Measurements from ENCODE around the gene PRELP. TPM values are rescaled to one million over a fixed set of nuclear protein-coding genes. Genes with fewer than 3 reads are reported as not detected.

PRELP gene
- total and polyA plus RNA-seq, 9 of the 15 experiments (the other 6 are each of a cell fraction or from before 2014, with no cell fraction given), result 0.04 TPM; not detected in 8

GRCh38 chr1:203454986-203455471 lies 20.6 kb upstream of the PRELP start (continued):
- TF ChIP-seq ZBTB49 (CRISPR knock-in tag; IDR thresholded peaks at IDR 0.05; ENCODE audit: borderline replicate concordance), result no peak
- TF ChIP-seq ZC3H4 (CRISPR knock-in tag; IDR thresholded peaks at IDR 0.05; ENCODE audit: borderline replicate concordance), result no peak
- no peak for TF ChIP-seq SUPT5H (IDR thresholded peaks at IDR 0.05)
- no peak for TF ChIP-seq ZEB2 (IDR thresholded peaks at IDR 0.05)
- TF ChIP-seq STAT5A (IDR thresholded peaks at IDR 0.05; ENCODE audit: borderline replicate concordance, low read length), result no peak
- TF ChIP-seq, protein P1, sequence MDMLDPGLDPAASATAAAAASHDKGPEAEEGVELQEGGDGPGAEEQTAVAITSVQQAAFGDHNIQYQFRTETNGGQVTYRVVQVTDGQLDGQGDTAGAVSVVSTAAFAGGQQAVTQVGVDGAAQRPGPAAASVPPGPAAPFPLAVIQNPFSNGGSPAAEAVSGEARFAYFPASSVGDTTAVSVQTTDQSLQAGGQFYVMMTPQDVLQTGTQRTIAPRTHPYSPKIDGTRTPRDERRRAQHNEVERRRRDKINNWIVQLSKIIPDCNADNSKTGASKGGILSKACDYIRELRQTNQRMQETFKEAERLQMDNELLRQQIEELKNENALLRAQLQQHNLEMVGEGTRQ (CRISPR knock-in tag; IDR thresholded peaks at IDR 0.05), result no peak
- TF ChIP-seq HNRNPL (IDR thresholded peaks at IDR 0.05; ENCODE audit: low read depth, low read length), result no peak
- TF ChIP-seq, protein P2, sequence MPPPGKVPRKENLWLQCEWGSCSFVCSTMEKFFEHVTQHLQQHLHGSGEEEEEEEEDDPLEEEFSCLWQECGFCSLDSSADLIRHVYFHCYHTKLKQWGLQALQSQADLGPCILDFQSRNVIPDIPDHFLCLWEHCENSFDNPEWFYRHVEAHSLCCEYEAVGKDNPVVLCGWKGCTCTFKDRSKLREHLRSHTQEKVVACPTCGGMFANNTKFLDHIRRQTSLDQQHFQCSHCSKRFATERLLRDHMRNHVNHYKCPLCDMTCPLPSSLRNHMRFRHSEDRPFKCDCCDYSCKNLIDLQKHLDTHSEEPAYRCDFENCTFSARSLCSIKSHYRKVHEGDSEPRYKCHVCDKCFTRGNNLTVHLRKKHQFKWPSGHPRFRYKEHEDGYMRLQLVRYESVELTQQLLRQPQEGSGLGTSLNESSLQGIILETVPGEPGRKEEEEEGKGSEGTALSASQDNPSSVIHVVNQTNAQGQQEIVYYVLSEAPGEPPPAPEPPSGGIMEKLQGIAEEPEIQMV (tag; conservative IDR thresholded peaks at IDR 0.05; ENCODE audit: low read depth), result no peak
- no peak for TF ChIP-seq PYGO2 (tag; IDR thresholded peaks at IDR 0.05)
